ENCODE results near the gene TENT5C. TPM values are rescaled to one million over a fixed set of nuclear protein-coding genes. Genes with fewer than 3 reads are reported as not detected.

The TENT5C gene
- total RNA-seq, 4 donors from 2014 or later, result 0.27 to 2.8 (median 1.3) TPM

DNA sequence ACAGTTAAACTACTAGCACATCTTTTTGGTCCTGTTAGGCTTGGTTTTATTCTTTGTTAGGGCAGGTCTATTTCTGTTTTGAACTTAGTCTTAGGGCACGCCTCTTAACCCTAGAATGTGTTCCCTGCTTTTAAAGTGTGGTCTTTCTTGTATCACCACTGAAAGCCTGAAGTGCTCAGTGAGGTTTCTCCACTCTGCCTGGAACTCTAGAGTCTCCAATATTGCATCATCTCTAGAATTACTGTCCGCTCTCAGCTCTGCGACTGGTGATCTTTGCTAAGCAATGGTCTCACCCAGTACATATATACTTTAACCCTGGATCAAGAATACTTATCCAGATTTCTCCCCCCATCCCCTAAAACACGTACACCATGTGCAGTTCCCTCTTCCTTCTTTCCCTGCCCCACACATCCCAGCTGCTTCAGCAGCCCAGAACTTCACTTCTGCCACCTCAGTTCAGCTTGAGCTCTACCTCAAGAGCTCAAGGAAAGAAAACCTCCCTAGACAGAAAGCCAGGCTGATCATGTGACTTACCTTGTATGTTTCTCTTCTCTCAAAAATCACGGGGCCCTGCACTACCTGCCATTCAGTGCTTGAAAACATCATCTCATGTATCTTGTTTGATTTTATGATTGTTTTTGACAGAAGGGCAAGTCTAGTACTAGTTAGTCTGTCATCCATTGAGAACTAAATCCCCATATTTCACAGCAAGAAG is 59.9 kb downstream of the TENT5C start:
- TF ChIP-seq, protein P1, sequence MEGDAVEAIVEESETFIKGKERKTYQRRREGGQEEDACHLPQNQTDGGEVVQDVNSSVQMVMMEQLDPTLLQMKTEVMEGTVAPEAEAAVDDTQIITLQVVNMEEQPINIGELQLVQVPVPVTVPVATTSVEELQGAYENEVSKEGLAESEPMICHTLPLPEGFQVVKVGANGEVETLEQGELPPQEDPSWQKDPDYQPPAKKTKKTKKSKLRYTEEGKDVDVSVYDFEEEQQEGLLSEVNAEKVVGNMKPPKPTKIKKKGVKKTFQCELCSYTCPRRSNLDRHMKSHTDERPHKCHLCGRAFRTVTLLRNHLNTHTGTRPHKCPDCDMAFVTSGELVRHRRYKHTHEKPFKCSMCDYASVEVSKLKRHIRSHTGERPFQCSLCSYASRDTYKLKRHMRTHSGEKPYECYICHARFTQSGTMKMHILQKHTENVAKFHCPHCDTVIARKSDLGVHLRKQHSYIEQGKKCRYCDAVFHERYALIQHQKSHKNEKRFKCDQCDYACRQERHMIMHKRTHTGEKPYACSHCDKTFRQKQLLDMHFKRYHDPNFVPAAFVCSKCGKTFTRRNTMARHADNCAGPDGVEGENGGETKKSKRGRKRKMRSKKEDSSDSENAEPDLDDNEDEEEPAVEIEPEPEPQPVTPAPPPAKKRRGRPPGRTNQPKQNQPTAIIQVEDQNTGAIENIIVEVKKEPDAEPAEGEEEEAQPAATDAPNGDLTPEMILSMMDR (IDR thresholded peaks at IDR 0.05), result no peak
- TF ChIP-seq POLR2A (IDR thresholded peaks at IDR 0.05), result no peak
- WGBS, 2 donors, result 79 to 82% methylated on average over 5 of the region's 5 CpGs
- Histone ChIP-seq H3K4me1 (no peaks in the 10 kb centered on the region), H3K27ac (peak overlapping the region in 1 of 4 donors; percentile 34), H3K36me3 (no peaks in the 10 kb centered on the region), H3K4me3 (no peak overlapping the region), H3K27me3 (no peaks in the 10 kb centered on the region), H3K9me3 (no peaks in the 10 kb centered on the region)
- no peak for DNase-seq
- intact Hi-C loops (cut with DNase I), result no loop called here

GRCh38 chr1:117669572-117669971 is 63.7 kb downstream of the TENT5C start:
- WGBS, 2 donors, result 76% methylated on average over 6 to 7 of the region's 7 CpGs
- no peak for TF ChIP-seq POLR2A (IDR thresholded peaks at IDR 0.05)
- TF ChIP-seq, protein P1 (IDR thresholded peaks at IDR 0.05), result no peak
- Histone ChIP-seq H3K27me3 (no peaks in the 10 kb centered on the region), H3K4me3 (no peak overlapping the region), H3K27ac (no peak overlapping the region), H3K36me3 (no peaks in the 10 kb centered on the region), H3K9me3 (no peaks in the 10 kb centered on the region), H3K4me1 (no peaks in the 10 kb centered on the region)
- no peak for DNase-seq
- intact Hi-C loops (cut with DNase I), result no loop called here

GRCh38 chr1:117670976-117671780 is 65.3 kb downstream of the TENT5C start:
- no peak for DNase-seq
- no peaks in the 10 kb centered on the region for H3K9me3 ChIP-seq
- no peak for TF ChIP-seq POLR2A (IDR thresholded peaks at IDR 0.05)
- TF ChIP-seq, protein P1 (IDR thresholded peaks at IDR 0.05), result no peak
- no peak overlapping the region for H3K4me3 ChIP-seq
- H3K27me3 ChIP-seq, result no peaks in the 10 kb centered on the region
- no peaks in the 10 kb centered on the region for H3K4me1 ChIP-seq
- intact Hi-C loops (cut with DNase I), result no loop called here
- WGBS, 2 donors, result 86 to 91% methylated on average over 11 to 13 of the region's 15 CpGs
- no peaks in the 10 kb centered on the region for H3K36me3 ChIP-seq
- no peak overlapping the region for H3K27ac ChIP-seq

- Histone ChIP-seq H3K27ac (no peak overlapping the region), H3K4me1 (no peaks in the 10 kb centered on the region), H3K9me3 (no peaks in the 10 kb centered on the region), H3K36me3 (no peaks in the 10 kb centered on the region), H3K27me3 (no peaks in the 10 kb centered on the region), H3K4me3 (no peak overlapping the region)
- TF ChIP-seq, protein P1 (IDR thresholded peaks at IDR 0.05), result peak in 2 of 6 experiments; percentile 25 to 28
- no peak for TF ChIP-seq POLR2A (IDR thresholded peaks at IDR 0.05)
- intact Hi-C loops (cut with DNase I), result no loop called here
- WGBS, 2 donors, result 60 to 80% methylated on average over 2 to 3 of the region's 6 CpGs
- no peak for DNase-seq
Observed at GRCh38 chr1:117671781-117672501, 66.1 kb downstream of the TENT5C start.
